ENCODE measurements around the gene COG3.

The COG3 gene

DNA sequence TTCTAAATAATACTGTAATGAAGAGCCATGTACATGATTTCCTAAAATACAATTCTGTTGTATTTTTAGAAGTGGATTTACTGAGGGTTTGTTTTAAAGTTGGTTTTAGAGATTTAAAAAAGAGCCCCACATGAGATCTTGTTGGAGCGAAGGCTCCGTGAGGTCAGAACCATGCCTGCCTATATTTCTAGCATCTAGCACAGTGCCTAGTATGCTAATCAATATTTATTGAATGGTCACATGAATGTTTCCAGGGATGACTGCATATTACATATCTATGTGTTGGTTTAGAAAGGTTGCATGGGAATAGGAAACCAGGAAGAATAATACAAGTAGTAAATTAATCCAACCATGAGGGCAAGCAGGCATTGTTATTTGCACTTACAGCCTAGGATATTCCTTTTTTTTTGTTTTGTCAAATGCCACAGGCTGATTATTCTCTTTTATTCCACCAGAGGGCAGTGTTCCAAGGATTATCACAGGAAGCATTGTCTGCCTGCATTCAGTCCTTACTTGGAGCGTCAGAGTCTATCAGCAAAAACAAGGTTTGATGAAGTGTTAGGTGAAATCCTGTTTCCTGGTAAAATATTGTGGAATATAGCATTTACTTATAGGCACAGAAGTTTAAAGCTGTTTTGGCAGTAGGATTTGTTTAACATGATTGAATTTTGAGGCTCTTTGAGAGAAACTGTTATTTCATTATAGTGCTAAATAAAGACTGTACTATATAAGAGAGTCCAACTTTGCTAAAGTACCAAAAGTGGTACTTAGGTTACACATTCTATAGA lies 46.8 kb downstream of the COG3 start:
- DNase-seq (ENCODE audit: low spot score in 2 of 2) (no peak), ATAC-seq (peak; percentile 69)
- H3K4me1 Mint-ChIP-seq, result peaks cover 4% of the 10 kb centered on the region
- no peaks in the 10 kb centered on the region for H3K9me3 Mint-ChIP-seq
- H3K36me3 Mint-ChIP-seq, result peaks cover 98% of the 10 kb centered on the region
- no peak overlapping the region for H3K4me3 Mint-ChIP-seq
- peak overlapping the region; percentile 74 for H3K27ac Mint-ChIP-seq

DNA sequence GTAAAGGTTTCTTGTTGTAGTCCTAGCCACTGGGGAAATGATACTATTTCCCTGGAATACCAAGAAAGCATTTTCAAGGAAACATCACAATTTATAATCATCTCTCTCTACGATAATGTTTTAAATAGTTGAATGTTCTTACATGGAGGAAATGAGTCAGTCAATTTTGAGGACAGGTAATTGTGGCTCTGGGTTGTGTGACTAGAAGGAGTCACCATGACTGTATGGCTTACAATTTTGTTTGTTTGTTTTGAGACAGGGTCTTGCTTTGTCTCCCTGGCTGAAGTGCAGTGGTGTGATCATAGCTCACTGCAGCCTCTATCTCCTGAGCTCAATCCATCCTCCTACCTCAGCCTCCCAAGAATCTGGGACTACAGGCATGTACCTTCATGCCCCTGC lies 47.4 kb downstream of the COG3 start:
- H3K9me3 Mint-ChIP-seq, result no peaks in the 10 kb centered on the region
- DNase-seq (ENCODE audit: low spot score in 2 of 2) (no peak), ATAC-seq (peak; percentile 78)
- H3K4me3 Mint-ChIP-seq, result no peak overlapping the region
- peaks cover 7% of the 10 kb centered on the region for H3K4me1 Mint-ChIP-seq
- H3K36me3 Mint-ChIP-seq, result peaks cover 98% of the 10 kb centered on the region
- peak overlapping the region; percentile 74 for H3K27ac Mint-ChIP-seq

- Mint-ChIP-seq H3K4me3 (no peak overlapping the region), H3K27ac (peak overlapping the region; percentile 21), H3K36me3 (peaks cover 98% of the 10 kb centered on the region), H3K4me1 (peaks cover 34% of the 10 kb centered on the region), H3K9me3 (no peaks in the 10 kb centered on the region)
- ATAC-seq, result no peak
- no peak for DNase-seq (ENCODE audit: low spot score in 2 of 2)
Observed at GRCh38 chr13:45516757-45517156, 52.0 kb downstream of the COG3 start.

GRCh38 chr13:45518525-45519245 lies 53.9 kb downstream of the COG3 start:
- DNase-seq (ENCODE audit: low spot score in 2 of 2), result no peak
- Mint-ChIP-seq H3K27ac (peak overlapping the region; percentile 96), H3K36me3 (peaks cover 100% of the 10 kb centered on the region), H3K9me3 (no peaks in the 10 kb centered on the region), H3K4me1 (peaks cover 34% of the 10 kb centered on the region), H3K4me3 (peak overlapping the region; percentile 4)
- ATAC-seq, result peak; percentile 96

DNA sequence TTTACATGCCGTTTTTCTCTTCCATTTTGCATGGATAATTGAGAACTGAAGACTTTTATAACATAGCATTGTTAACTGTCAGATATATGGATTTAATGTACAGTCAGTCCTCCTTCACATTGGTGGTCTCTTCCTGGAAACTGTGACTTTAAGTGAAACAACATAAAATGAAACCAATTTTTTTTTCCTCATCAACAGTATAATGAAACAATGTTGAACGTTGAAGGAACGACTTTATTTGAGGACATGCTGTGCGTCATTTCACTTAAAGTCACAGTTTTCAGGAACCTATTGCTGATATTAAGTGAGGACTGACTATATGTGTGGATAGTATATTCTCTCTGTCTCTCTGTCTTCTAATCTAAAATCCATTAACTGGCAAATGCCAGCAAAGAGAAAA lies 54.8 kb downstream of the COG3 start:
- DNase-seq (ENCODE audit: low spot score in 2 of 2), result no peak
- peak; percentile 52 for ATAC-seq
- Mint-ChIP-seq H3K4me3 (peak overlapping the region; percentile 4), H3K9me3 (no peaks in the 10 kb centered on the region), H3K27ac (peak overlapping the region; percentile 96), H3K4me1 (peaks cover 34% of the 10 kb centered on the region), H3K36me3 (peaks cover 100% of the 10 kb centered on the region)

- no peak for ATAC-seq
- Mint-ChIP-seq H3K9me3 (no peaks in the 10 kb centered on the region), H3K4me1 (peaks cover 33% of the 10 kb centered on the region), H3K27ac (peak overlapping the region; percentile 38), H3K36me3 (peaks cover 100% of the 10 kb centered on the region), H3K4me3 (no peak overlapping the region)
- no peak for DNase-seq (ENCODE audit: low spot score in 2 of 2)
Observed at GRCh38 chr13:45521297-45521696, 56.6 kb downstream of the COG3 start.

DNA sequence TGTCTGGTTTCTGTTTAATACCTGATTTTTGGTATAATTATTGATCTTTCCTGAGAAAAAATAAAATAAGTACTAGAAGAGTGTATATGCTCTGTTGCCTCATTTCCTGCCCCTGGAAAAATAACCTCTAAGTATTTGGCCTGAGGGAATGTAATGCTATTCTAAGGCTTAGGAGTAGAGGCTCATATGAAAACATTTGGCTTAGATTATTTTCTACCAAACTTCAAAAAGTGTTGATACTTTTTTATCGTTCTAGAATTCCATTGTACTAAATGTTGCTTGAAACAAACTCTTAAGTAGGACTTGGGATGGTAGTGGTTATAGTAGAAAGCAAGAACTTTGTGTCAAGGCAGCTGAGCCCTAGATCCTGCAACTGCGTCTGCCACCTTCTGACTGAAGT lies 57.8 kb downstream of the COG3 start:
- peaks cover 25% of the 10 kb centered on the region for H3K4me1 Mint-ChIP-seq
- peak overlapping the region; percentile 58 for H3K27ac Mint-ChIP-seq
- peaks cover 100% of the 10 kb centered on the region for H3K36me3 Mint-ChIP-seq
- H3K4me3 Mint-ChIP-seq, result no peak overlapping the region
- DNase-seq (ENCODE audit: low spot score in 2 of 2) (no peak), ATAC-seq (no peak)
- H3K9me3 Mint-ChIP-seq, result no peaks in the 10 kb centered on the region

DNA sequence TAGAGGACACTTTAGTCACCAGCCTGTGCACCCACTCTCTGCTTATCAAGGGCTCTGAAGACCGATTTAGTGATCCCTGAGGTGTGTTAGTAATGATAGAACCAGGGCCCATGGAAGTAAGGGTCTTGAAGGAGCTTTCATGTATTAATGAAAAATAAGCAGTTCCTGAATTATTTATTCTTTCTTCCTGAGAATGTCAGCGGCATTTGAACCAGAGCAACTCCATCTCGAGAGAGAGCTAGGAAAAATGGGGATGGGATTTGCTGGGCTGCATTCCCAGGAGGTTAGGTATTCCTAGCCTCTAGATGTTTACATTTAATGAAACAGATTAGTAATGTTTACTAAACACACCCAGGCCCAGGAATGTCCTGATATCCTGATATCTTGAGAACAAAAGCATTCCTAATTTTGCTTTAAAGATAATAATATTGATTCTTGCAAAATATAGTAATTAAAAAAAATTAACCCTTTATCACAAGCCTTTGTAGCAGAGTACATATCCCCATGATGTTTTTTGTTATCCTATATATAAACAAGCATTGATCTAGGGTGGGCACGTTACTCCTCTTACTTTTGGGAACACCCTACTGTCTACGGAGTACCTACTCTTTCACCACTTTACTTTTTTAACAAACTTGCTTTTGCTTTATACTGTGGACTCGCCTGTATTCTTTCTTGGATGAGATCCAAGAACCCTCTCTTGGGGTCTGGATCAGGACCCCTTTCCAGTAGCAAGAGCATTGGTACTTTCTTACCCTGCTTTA lies 63.1 kb downstream of the COG3 start:
- no peak for DNase-seq (ENCODE audit: low spot score in 2 of 2)

GRCh38 chr13:45529758-45530157 lies 65.0 kb downstream of the COG3 start:
- H3K9me3 Mint-ChIP-seq, result no peaks in the 10 kb centered on the region
- H3K36me3 Mint-ChIP-seq, result peaks cover 98% of the 10 kb centered on the region
- DNase-seq (ENCODE audit: low spot score in 2 of 2), result no peak
- H3K4me3 Mint-ChIP-seq, result no peak overlapping the region
- no peaks in the 10 kb centered on the region for H3K4me1 Mint-ChIP-seq
- no peak for ATAC-seq
- peak overlapping the region; percentile 50 for H3K27ac Mint-ChIP-seq

More for the DNA sequence above, 63.1 kb downstream of the COG3 start:
- Mint-ChIP-seq H3K36me3 (peaks cover 98% of the 10 kb centered on the region), H3K27ac (no peak overlapping the region), H3K9me3 (no peaks in the 10 kb centered on the region), H3K4me1 (no peaks in the 10 kb centered on the region), H3K4me3 (no peak overlapping the region)
- no peak for ATAC-seq

DNA sequence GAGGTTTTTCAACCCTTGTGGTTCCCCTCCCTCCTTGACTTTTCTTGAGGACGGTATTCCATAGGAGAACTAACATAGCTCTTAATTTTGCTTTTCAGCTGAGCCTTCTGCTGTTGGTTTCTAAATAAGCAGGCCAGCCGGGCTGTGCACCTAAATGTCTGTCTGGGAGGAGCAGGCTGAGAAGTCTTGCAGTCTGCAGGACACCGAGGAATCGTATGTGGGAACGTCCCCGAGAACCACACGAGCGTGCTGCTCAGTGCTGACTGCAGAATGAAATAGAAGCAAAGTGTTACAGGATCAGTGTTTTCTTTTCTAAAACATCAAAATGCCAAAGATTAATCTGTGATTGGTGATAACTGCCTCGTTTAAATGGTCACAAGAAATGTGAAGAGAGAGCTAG lies 69.9 kb downstream of the COG3 start:
- Mint-ChIP-seq H3K4me1 (peaks cover 10% of the 10 kb centered on the region), H3K9me3 (no peaks in the 10 kb centered on the region), H3K36me3 (peaks cover 75% of the 10 kb centered on the region), H3K4me3 (no peak overlapping the region), H3K27ac (peak overlapping the region; percentile 61)
- no peak for ATAC-seq
- no peak for DNase-seq (ENCODE audit: low spot score in 2 of 2)

DNA sequence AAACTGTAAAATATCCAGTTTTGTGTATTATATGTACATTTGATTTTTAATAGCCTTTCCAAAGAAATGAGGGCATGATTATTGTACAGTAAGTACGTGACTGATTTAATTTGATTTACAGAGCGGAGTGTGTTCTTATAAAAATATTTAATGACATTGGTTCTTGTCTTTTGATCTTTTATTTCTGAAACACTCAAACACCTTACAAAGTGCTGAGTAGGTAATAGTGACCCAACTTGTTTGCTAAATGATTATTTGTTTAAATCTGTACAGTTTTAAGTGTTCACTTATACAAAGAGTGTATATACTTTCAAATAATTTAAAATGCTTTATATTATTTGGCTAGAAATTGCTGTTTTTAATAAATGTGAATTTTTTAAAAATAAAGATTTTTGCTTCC lies 71.5 kb downstream of the COG3 start:
- Mint-ChIP-seq H3K4me1 (peaks cover 10% of the 10 kb centered on the region), H3K9me3 (no peaks in the 10 kb centered on the region), H3K4me3 (no peak overlapping the region), H3K27ac (no peak overlapping the region), H3K36me3 (peaks cover 59% of the 10 kb centered on the region)
- no peak for ATAC-seq
- DNase-seq (ENCODE audit: low spot score in 2 of 2), result no peak

- Mint-ChIP-seq H3K9me3 (no peaks in the 10 kb centered on the region), H3K4me3 (no peak overlapping the region), H3K4me1 (peaks cover 10% of the 10 kb centered on the region), H3K27ac (peak overlapping the region; percentile 80), H3K36me3 (peaks cover 46% of the 10 kb centered on the region)
- no peak for DNase-seq (ENCODE audit: low spot score in 2 of 2)
- no peak for ATAC-seq
Observed at GRCh38 chr13:45537516-45537915, 72.8 kb downstream of the COG3 start.

DNA sequence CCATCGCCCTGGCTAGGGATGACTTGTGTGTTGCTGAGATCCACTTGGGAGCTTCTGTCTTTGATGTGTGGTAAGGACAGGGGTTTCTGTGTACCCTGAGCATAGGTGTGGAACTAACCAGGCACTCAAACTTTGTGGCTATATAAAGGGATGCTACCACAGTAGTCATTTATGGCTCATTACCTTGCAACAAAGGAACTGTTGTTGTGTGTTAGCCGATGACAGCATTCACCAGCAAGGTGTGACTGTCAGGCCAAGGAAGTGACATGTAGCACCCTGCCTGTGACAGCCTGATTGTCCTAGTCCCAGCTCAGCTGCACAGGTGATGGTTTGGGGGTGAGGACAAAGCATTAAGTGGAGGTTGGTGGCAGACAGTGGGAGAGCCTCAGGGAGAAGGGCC lies 73.6 kb downstream of the COG3 start:
- no peak overlapping the region for H3K4me3 Mint-ChIP-seq
- DNase-seq (ENCODE audit: low spot score in 2 of 2) (no peak), ATAC-seq (peak; percentile 32)
- H3K9me3 Mint-ChIP-seq, result no peaks in the 10 kb centered on the region
- peaks cover 38% of the 10 kb centered on the region for H3K36me3 Mint-ChIP-seq
- H3K27ac Mint-ChIP-seq, result peak overlapping the region; percentile 80
- H3K4me1 Mint-ChIP-seq, result peaks cover 10% of the 10 kb centered on the region

DNA sequence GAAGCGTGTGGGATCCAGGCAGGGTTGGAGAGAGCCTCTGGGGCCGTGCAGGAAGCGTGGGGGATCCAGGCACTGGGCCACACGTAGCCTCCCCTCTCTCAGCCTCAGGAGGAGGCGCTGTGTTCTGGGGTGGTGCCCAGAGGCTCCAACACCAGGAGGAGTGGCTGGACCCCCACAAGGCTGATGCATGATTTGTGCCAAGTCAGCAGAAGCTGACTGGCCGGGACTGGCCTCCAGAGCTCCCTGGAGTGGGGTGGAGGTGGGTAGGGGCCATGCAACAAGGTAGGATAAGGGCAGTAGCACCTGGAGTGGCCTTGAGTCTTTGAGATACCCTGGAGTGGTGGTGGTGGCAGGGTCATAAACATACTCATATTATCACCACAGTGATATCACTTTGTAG lies 75.5 kb downstream of the COG3 start:
- H3K36me3 Mint-ChIP-seq, result peaks cover 20% of the 10 kb centered on the region
- H3K4me1 Mint-ChIP-seq, result peaks cover 10% of the 10 kb centered on the region
- no peaks in the 10 kb centered on the region for H3K9me3 Mint-ChIP-seq
- ATAC-seq, result no peak
- no peak overlapping the region for H3K4me3 Mint-ChIP-seq
- no peak overlapping the region for H3K27ac Mint-ChIP-seq
- no peak for DNase-seq (ENCODE audit: low spot score in 2 of 2)

- H3K9me3 Mint-ChIP-seq, result no peaks in the 10 kb centered on the region
- DNase-seq (ENCODE audit: low spot score in 2 of 2), result no peak
Observed at GRCh38 chr13:45540864-45541263, 76.1 kb downstream of the COG3 start.

More at GRCh38 chr13:45540864-45541263, 76.1 kb downstream of the COG3 start:
- peaks cover 13% of the 10 kb centered on the region for H3K36me3 Mint-ChIP-seq
- peaks cover 10% of the 10 kb centered on the region for H3K4me1 Mint-ChIP-seq
- H3K27ac Mint-ChIP-seq, result no peak overlapping the region
- no peak for ATAC-seq
- H3K4me3 Mint-ChIP-seq, result no peak overlapping the region
